ENCODE measurements around the gene DNAJC30.

DNAJC30 gene

DNA sequence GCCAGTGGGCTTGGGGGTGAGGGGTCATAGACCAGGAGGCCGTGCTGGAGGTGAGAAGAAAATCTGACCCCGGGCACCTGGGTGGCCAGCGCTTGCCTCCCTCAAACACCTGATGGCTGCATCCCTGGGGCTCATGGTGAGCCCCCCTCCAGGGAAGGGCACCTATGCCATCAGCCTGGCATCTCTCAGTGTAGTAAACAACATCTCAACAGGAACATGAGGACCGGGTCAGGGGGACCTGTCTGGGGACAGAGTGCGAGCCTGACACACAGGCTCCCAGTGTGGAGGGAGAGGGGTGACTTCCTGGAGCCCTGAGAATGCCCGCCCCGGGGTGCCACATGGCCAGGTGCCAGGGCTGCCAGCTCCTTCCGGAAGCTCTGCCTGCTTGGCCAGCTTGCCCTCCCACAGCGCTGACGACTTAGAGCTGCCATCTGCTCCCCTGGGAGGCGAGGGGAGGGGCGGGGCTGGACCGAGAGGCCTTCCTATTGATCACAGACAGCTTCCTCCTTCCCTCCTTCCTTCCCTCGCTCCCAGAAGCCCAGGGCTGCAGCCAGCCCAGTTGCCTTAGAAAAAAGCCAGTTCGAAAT lies 23.9 kb upstream of the DNAJC30 start:
- TF ChIP-seq YY1 (IDR thresholded peaks at IDR 0.05; ENCODE audit: insufficient read depth, insufficient read length) (no peak), SUZ12 (IDR thresholded peaks at IDR 0.05; ENCODE audit: extremely low read depth, insufficient read depth, insufficient read length) (no peak), ZNF274 (IDR thresholded peaks at IDR 0.05; ENCODE audit: low read depth, low read length) (no peak)
- peaks cover 36% of the 10 kb centered on the region for H3K36me3 ChIP-seq (ENCODE audit: insufficient read depth, insufficient read length, low read length)
- H3K27me3 ChIP-seq (ENCODE audit: insufficient read depth, insufficient read length): no peaks in the 10 kb centered on the region
- no peak overlapping the region for H3K9ac ChIP-seq (ENCODE audit: insufficient read length, low read depth)
- H3K4me3 ChIP-seq (ENCODE audit: insufficient read length, low read depth): no peak overlapping the region
- no peaks in the 10 kb centered on the region for H3K9me3 ChIP-seq (ENCODE audit: insufficient read depth, low read length)
- peaks cover 20% of the 10 kb centered on the region for H3K4me1 ChIP-seq (ENCODE audit: insufficient read depth, insufficient read length)
- no peak for DNase-seq (ENCODE audit: low read depth, low spot score)

DNA sequence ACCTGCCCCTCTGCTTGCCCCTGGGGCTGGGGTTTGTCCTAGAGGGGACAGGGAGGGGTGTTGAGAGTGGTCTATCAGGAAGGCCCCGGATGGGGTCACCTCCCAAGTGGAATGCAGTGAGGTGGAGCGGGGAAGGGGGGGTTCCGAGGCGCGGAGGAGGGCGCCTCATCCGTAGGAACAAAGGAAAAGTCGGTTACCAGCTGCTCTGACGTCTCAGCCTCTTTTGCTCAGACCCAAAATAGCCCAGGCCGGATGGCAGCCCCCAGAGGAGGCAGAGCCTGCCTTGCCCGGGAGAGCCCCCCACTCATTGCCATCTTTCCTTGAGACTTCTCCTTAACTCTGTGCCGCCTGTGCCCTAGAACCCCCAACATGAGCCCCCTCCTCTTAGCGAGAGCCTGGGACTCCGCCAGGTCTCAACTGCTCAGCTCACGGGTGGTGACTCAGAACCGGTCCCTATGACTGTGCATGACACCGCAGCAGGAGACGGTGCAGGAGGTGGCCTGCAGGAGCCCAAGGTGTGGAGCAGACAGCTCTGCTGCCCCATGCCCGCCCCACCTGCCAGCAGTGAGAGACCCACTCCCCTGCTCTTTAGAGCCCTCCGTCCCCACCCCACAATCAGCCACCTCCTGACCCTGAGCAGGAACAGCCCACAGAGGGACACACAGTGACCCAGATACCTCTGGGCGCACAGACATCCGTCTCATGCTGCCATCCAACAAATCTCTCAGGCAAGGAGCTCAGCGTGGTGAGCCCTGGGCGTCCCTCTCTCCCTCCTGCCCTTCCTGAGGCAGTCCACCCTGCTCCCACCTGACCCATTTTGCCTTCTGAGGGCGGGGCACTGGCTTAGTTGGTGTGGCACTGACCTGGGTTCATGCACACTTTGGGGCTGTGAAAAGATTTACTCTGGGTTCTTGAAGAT lies 23.1 kb upstream of the DNAJC30 start:
- no peak for DNase-seq (ENCODE audit: low read depth, low spot score)
- no peak for TF ChIP-seq YY1 (IDR thresholded peaks at IDR 0.05; ENCODE audit: insufficient read depth, insufficient read length)
- no peak for TF ChIP-seq ZNF274 (IDR thresholded peaks at IDR 0.05; ENCODE audit: low read depth, low read length)
- TF ChIP-seq SUZ12 (IDR thresholded peaks at IDR 0.05; ENCODE audit: extremely low read depth, insufficient read depth, insufficient read length): no peak
- Histone ChIP-seq H3K4me3 (ENCODE audit: insufficient read length, low read depth) (no peak overlapping the region), H3K9me3 (ENCODE audit: insufficient read depth, low read length) (no peaks in the 10 kb centered on the region), H3K36me3 (ENCODE audit: insufficient read depth, insufficient read length, low read length) (peaks cover 42% of the 10 kb centered on the region), H3K4me1 (ENCODE audit: insufficient read depth, insufficient read length) (peaks cover 20% of the 10 kb centered on the region), H3K27me3 (ENCODE audit: insufficient read depth, insufficient read length) (no peaks in the 10 kb centered on the region), H3K9ac (ENCODE audit: insufficient read length, low read depth) (no peak overlapping the region)

DNA sequence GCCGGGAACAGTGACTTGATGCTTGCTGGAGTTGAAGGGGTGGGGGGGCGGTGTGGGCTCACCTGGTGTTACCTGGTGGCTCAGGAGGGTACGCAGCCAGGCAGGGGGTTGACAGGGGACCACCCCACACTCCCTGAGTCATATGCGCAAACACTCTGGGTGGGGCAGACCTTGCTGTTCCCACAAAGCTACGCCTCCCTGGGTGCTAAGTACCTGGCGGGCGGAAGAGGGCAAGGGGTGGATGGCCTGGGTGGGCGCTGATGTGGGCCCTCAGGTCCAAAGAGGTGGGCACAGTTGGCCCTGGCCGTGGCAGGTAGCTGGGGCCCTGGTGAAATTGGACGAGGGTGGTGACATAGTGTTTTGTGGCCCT lies 22.3 kb upstream of the DNAJC30 start:
- no peaks in the 10 kb centered on the region for H3K27me3 ChIP-seq (ENCODE audit: insufficient read depth, insufficient read length)
- no peak for DNase-seq (ENCODE audit: low read depth, low spot score)
- TF ChIP-seq SUZ12 (IDR thresholded peaks at IDR 0.05; ENCODE audit: extremely low read depth, insufficient read depth, insufficient read length) (no peak), ZNF274 (IDR thresholded peaks at IDR 0.05; ENCODE audit: low read depth, low read length) (no peak), YY1 (IDR thresholded peaks at IDR 0.05; ENCODE audit: insufficient read depth, insufficient read length) (no peak)
- no peaks in the 10 kb centered on the region for H3K9me3 ChIP-seq (ENCODE audit: insufficient read depth, low read length)
- peaks cover 49% of the 10 kb centered on the region for H3K36me3 ChIP-seq (ENCODE audit: insufficient read depth, insufficient read length, low read length)
- no peak overlapping the region for H3K9ac ChIP-seq (ENCODE audit: insufficient read length, low read depth)
- no peak overlapping the region for H3K4me3 ChIP-seq (ENCODE audit: insufficient read length, low read depth)
- H3K4me1 ChIP-seq (ENCODE audit: insufficient read depth, insufficient read length): peaks cover 20% of the 10 kb centered on the region

- no peak for DNase-seq (ENCODE audit: low read depth, low spot score)
- Histone ChIP-seq H3K4me3 (ENCODE audit: insufficient read length, low read depth) (no peak overlapping the region), H3K9ac (ENCODE audit: insufficient read length, low read depth) (peak overlapping the region; percentile 74), H3K27me3 (ENCODE audit: insufficient read depth, insufficient read length) (no peaks in the 10 kb centered on the region), H3K4me1 (ENCODE audit: insufficient read depth, insufficient read length) (peaks cover 20% of the 10 kb centered on the region), H3K9me3 (ENCODE audit: insufficient read depth, low read length) (no peaks in the 10 kb centered on the region), H3K36me3 (ENCODE audit: insufficient read depth, insufficient read length, low read length) (peaks cover 55% of the 10 kb centered on the region)
- no peak for TF ChIP-seq ZNF274 (IDR thresholded peaks at IDR 0.05; ENCODE audit: low read depth, low read length)
- TF ChIP-seq YY1 (IDR thresholded peaks at IDR 0.05; ENCODE audit: insufficient read depth, insufficient read length): no peak
- no peak for TF ChIP-seq SUZ12 (IDR thresholded peaks at IDR 0.05; ENCODE audit: extremely low read depth, insufficient read depth, insufficient read length)
Observed at GRCh38 chr7:73704640-73705550, 21.6 kb upstream of the DNAJC30 start.

- no peak for TF ChIP-seq YY1 (IDR thresholded peaks at IDR 0.05; ENCODE audit: insufficient read depth, insufficient read length)
- no peak for TF ChIP-seq ZNF274 (IDR thresholded peaks at IDR 0.05; ENCODE audit: low read depth, low read length)
- no peak for TF ChIP-seq SUZ12 (IDR thresholded peaks at IDR 0.05; ENCODE audit: extremely low read depth, insufficient read depth, insufficient read length)
- H3K4me3 ChIP-seq (ENCODE audit: insufficient read length, low read depth): peak overlapping the region; percentile 5
- H3K9ac ChIP-seq (ENCODE audit: insufficient read length, low read depth): peak overlapping the region; percentile 74
- H3K9me3 ChIP-seq (ENCODE audit: insufficient read depth, low read length): no peaks in the 10 kb centered on the region
- no peak for DNase-seq (ENCODE audit: low read depth, low spot score)
- H3K27me3 ChIP-seq (ENCODE audit: insufficient read depth, insufficient read length): no peaks in the 10 kb centered on the region
- peaks cover 20% of the 10 kb centered on the region for H3K4me1 ChIP-seq (ENCODE audit: insufficient read depth, insufficient read length)
- H3K36me3 ChIP-seq (ENCODE audit: insufficient read depth, insufficient read length, low read length): peaks cover 63% of the 10 kb centered on the region
Observed at GRCh38 chr7:73703757-73704639, 20.7 kb upstream of the DNAJC30 start.

DNA sequence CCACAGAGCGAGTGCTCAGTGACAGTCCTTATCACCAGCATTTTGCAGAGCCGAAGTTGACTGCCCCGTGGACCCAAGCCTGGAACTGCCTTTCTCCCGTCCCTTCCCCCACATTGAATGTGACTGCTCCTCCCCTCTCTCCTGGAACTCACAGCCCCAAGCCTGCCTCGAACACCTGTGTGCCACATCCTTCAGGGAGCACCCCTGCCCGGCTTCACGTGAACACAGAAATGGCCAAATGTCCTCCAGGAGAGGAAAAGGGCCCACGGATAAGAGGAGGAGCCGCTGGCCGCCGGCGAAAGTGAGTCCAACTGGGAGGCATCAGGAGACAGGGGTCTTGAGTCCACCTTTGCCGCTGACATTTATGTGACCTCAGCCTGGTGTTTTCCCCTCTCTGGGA lies 20.0 kb upstream of the DNAJC30 start:
- Histone ChIP-seq H3K4me1 (ENCODE audit: insufficient read depth, insufficient read length) (peaks cover 20% of the 10 kb centered on the region), H3K9me3 (ENCODE audit: insufficient read depth, low read length) (no peaks in the 10 kb centered on the region), H3K36me3 (ENCODE audit: insufficient read depth, insufficient read length, low read length) (peaks cover 64% of the 10 kb centered on the region), H3K9ac (ENCODE audit: insufficient read length, low read depth) (peak overlapping the region; percentile 59), H3K4me3 (ENCODE audit: insufficient read length, low read depth) (peak overlapping the region; percentile 5), H3K27me3 (ENCODE audit: insufficient read depth, insufficient read length) (no peaks in the 10 kb centered on the region)
- DNase-seq (ENCODE audit: low read depth, low spot score): no peak
- TF ChIP-seq SUZ12 (IDR thresholded peaks at IDR 0.05; ENCODE audit: extremely low read depth, insufficient read depth, insufficient read length) (no peak), YY1 (IDR thresholded peaks at IDR 0.05; ENCODE audit: insufficient read depth, insufficient read length) (no peak), ZNF274 (IDR thresholded peaks at IDR 0.05; ENCODE audit: low read depth, low read length) (no peak)

Measured in NT2/D1 (cell line).